NCI-H146 treated with DMSO at 0.1 percent for 48 hours (cell line): Measurements from ENCODE around the gene NFAM1.

Experiments used
- DNase-seq: peaks from one replicate; lab custom pipeline; 2025; ENCODE audit not compliant: unreplicated experiment; lab: John Stamatoyannopoulos, UW

Gene NFAM1

GRCh38 chr22:42432020-42432596, at the start of gene NFAM1:
NFAM1 (minus strand) TSS chr22:42432403; CDS start chr22:42432357, 46 bp downstream.
- DNase-seq: no peak

- peak; percentile 13 for DNase-seq
These were observed 42.9 kb upstream of the NFAM1 start for GRCh38 chr22:42475122-42475521.

- no peak for DNase-seq
These were observed 41.4 kb upstream of the NFAM1 start for GRCh38 chr22:42473484-42474193.

- DNase-seq: no peak
These were observed 40.5 kb upstream of the NFAM1 start for GRCh38 chr22:42472671-42473070.

GRCh38 chr22:42471441-42471840, 39.2 kb upstream of the NFAM1 start:
- DNase-seq: no peak

GRCh38 chr22:42470366-42471082, 38.3 kb upstream of the NFAM1 start:
- no peak for DNase-seq

- DNase-seq: no peak
These were observed 36.6 kb upstream of the NFAM1 start for GRCh38 chr22:42468841-42469240.

GRCh38 chr22:42462016-42462415, 29.8 kb upstream of the NFAM1 start:
- DNase-seq: peak; percentile 77

GRCh38 chr22:42461511-42461910, 29.3 kb upstream of the NFAM1 start:
- peak; percentile 90 for DNase-seq

GRCh38 chr22:42459287-42460063, 27.3 kb upstream of the NFAM1 start:
- DNase-seq: no peak

GRCh38 chr22:42452916-42453315, 20.7 kb upstream of the NFAM1 start:
- DNase-seq: no peak

- no peak for DNase-seq
These were observed 20.3 kb upstream of the NFAM1 start for GRCh38 chr22:42452456-42452855.

GRCh38 chr22:42451499-42452145, 19.4 kb upstream of the NFAM1 start:
- no peak for DNase-seq

- no peak for DNase-seq
These were observed 18.7 kb upstream of the NFAM1 start for GRCh38 chr22:42450862-42451261.

GRCh38 chr22:42446151-42446550, 13.9 kb upstream of the NFAM1 start:
- DNase-seq: no peak

GRCh38 chr22:42444077-42444904, 12.1 kb upstream of the NFAM1 start:
- DNase-seq: peak; percentile 22

GRCh38 chr22:42443240-42444076, 11.3 kb upstream of the NFAM1 start:
- DNase-seq: no peak

GRCh38 chr22:42442748-42443147, 10.5 kb upstream of the NFAM1 start:
- DNase-seq: no peak

- DNase-seq: no peak
These were observed 8.5 kb upstream of the NFAM1 start for GRCh38 chr22:42440728-42441127.
